Panc1 (cell line): ENCODE measurements around the gene FAM9A. TPM values are rescaled to one million over a fixed set of nuclear protein-coding genes. Genes with fewer than 3 reads are reported as not detected.

Experiments used
- ATAC-seq: fragments of 200-7000 bp; cut with Tn5 transposase; 2 replicates; pipeline ENCODE4 v1.9.1; 2020; ENCODE audit warnings: mild to moderate bottlenecking, moderate library complexity
- BruUV-seq: library from RNA; stranded (reverse); fragments of 400-500 nt; replicated peaks from 2 replicates; lab custom pipeline; 2021; lab: Mats Ljungman, UMichigan
- CTCF ChIA-PET: fragments of 300-600 bp; sonication (Branson Sonifier 250); formaldehyde crosslinking; loops from one replicate; lab custom pipeline; 2022; ENCODE audit warnings: antibody characterized with exemption; lab: Charles Lee
- POLR2A ChIA-PET: fragments of 300-600 bp; sonication (Branson Sonifier 250); formaldehyde crosslinking; loops from one replicate; lab custom pipeline; 2022; ENCODE audit warnings: antibody characterized with exemption; lab: Charles Lee
- DNase-seq: peaks from one replicate; pipeline ENCODE4 v3.0.0-alpha.2; 2010; ENCODE audit warnings: low read depth, low spot score
- H3K27ac ChIP-seq: 2 replicates; pipeline ENCODE4 v1.5.1; 2011; ENCODE audit warnings: mild to moderate bottlenecking, low read length, inconsistent platforms
- H3K27me3 ChIP-seq: fragments of 200-500 bp; sonication (Bioruptor generic); 2 replicates; pipeline ENCODE4 v1.6.0; 2014; ENCODE audit warnings: low read length, inconsistent platforms; ENCODE audit not compliant: control insufficient read depth, insufficient read depth
- H3K36me3 ChIP-seq: fragments of 200-500 bp; sonication (Bioruptor generic); 2 replicates; pipeline ENCODE4 v1.5.1; 2014; ENCODE audit warnings: inconsistent platforms, mild to moderate bottlenecking, low read length, moderate library complexity; ENCODE audit not compliant: control insufficient read depth, insufficient read depth
- H3K4me1 ChIP-seq: 2 replicates; pipeline ENCODE4 v1.5.1; 2011; ENCODE audit warnings: inconsistent platforms, mild to moderate bottlenecking, low read length, moderate library complexity; ENCODE audit not compliant: control insufficient read depth, insufficient read depth
- H3K4me3 ChIP-seq, 2 experiments: 2 replicates each; pipeline ENCODE4 v1.5.1; 2011 to 2012; ENCODE audit warnings: low read depth in 2 of 2, low read length in 2 of 2, mild to moderate bottlenecking in 2 of 2, inconsistent platforms in 1 of 2, moderate library complexity in 1 of 2
- H3K9me3 ChIP-seq: fragments of 200-500 bp; sonication (Bioruptor generic); 2 replicates; pipeline ENCODE4 v1.5.1; 2014; ENCODE audit warnings: low read depth, mild to moderate bottlenecking, inconsistent platforms, low read length, moderate library complexity; ENCODE audit not compliant: control insufficient read depth, insufficient read depth
- POLR2AphosphoS5 ChIP-seq: IDR thresholded peaks from 2 replicates; pipeline ENCODE4 v1.6.1; 2012; ENCODE audit warnings: mild to moderate bottlenecking, low read depth, low read length, moderate library complexity
- REST ChIP-seq, 2 experiments: IDR thresholded peaks; 2 replicates each; pipeline ENCODE4 v1.6.1; 2011 to 2012; ENCODE audit warnings: low read depth in 2 of 2, control low read depth in 1 of 2, low read length in 1 of 2, mild to moderate bottlenecking in 1 of 2, moderate library complexity in 1 of 2; ENCODE audit not compliant: insufficient read depth in 1 of 2
- SIN3A ChIP-seq: IDR thresholded peaks from 2 replicates; pipeline ENCODE4 v1.6.1; 2012; ENCODE audit warnings: low read depth, mild to moderate bottlenecking, low read length, moderate library complexity, borderline replicate concordance; ENCODE audit not compliant: insufficient read depth
- TCF7L2 ChIP-seq: IDR thresholded peaks from 2 replicates; pipeline ENCODE4 v1.6.1; 2011; ENCODE audit warnings: mild to moderate bottlenecking, low read depth, low read length, inconsistent platforms
- in situ Hi-C: cut with HindIII; loops from 2 replicates; pipeline ENCODE4 v1.10.0; 2016; ENCODE audit warnings: low sequenced_read_pairs, low pct_unique_long_range_greater_than_20kb
- intact Hi-C: fragments of 100-400 bp; cut with micrococcal nuclease; formaldehyde crosslinking; loops from one replicate; pipeline ENCODE4 v1.10.0; 2022; ENCODE audit not compliant: unreplicated experiment
- total RNA-seq: library from RNA; stranded (reverse); gene quantifications from one replicate; pipeline ENCODE4 v1.2.1, GENCODE V29; 2021; ENCODE audit not compliant: unreplicated experiment
- TF ChIP-seq, protein P1 (sequence below): fragments of 450-650 bp; IDR thresholded peaks from 2 replicates; pipeline ENCODE4 v1.5.1; 2017; ENCODE audit warnings: mild to moderate bottlenecking

Gene FAM9A
- total RNA-seq, 1 experiment from 2014 or later: not detected

- H3K27ac ChIP-seq: no peak overlapping the region
- BruUV-seq: no TSS peak
- H3K4me3 ChIP-seq: no peak overlapping the region
- ChIA-PET POLR2A (no interaction called here), CTCF (no interaction called here)
- intact Hi-C loops: no loop called here
- no peaks in the 10 kb centered on the region for H3K36me3 ChIP-seq
- in situ Hi-C loops: no loop called here
- H3K9me3 ChIP-seq: no peaks in the 10 kb centered on the region
- ATAC-seq (no peak), DNase-seq (no peak)
- H3K27me3 ChIP-seq: no peaks in the 10 kb centered on the region
- TF ChIP-seq SIN3A (no peak), REST (IDR thresholded peaks at IDR 0.05; ENCODE audit: insufficient read depth in 1 of 2, low read depth in 2 of 2, low read length in 1 of 2) (no peak), POLR2AphosphoS5 (no peak)
- TF ChIP-seq, protein P1, sequence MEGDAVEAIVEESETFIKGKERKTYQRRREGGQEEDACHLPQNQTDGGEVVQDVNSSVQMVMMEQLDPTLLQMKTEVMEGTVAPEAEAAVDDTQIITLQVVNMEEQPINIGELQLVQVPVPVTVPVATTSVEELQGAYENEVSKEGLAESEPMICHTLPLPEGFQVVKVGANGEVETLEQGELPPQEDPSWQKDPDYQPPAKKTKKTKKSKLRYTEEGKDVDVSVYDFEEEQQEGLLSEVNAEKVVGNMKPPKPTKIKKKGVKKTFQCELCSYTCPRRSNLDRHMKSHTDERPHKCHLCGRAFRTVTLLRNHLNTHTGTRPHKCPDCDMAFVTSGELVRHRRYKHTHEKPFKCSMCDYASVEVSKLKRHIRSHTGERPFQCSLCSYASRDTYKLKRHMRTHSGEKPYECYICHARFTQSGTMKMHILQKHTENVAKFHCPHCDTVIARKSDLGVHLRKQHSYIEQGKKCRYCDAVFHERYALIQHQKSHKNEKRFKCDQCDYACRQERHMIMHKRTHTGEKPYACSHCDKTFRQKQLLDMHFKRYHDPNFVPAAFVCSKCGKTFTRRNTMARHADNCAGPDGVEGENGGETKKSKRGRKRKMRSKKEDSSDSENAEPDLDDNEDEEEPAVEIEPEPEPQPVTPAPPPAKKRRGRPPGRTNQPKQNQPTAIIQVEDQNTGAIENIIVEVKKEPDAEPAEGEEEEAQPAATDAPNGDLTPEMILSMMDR: no peak
- H3K4me1 ChIP-seq: no peaks in the 10 kb centered on the region
Measured at GRCh38 chrX:8813036-8813435, 11.9 kb upstream of the FAM9A start.

DNA sequence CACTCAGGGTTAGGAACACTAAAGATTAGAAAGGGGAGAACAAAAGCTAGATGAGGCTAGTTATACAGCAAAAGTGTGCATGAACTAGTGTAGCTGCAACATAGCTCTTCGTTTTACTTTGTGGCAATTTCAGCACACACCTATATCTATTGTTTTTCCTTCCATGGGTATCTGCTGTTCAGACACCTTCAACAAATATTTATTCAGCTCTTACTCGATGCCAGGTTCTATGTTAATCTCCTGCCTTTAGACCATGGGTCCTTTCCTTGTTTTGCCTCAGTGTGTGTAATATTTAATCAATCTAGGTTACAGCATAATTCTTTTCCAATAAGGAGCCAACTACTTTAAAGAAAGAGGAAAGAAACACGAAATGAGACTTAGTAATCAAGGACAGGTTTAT, 10.4 kb upstream of the FAM9A start:
- Histone ChIP-seq H3K27ac (no peak overlapping the region), H3K36me3 (no peaks in the 10 kb centered on the region), H3K9me3 (no peaks in the 10 kb centered on the region), H3K4me1 (no peaks in the 10 kb centered on the region), H3K27me3 (no peaks in the 10 kb centered on the region), H3K4me3 (no peak overlapping the region)
- DNase-seq (no peak), ATAC-seq (no peak)
- ChIA-PET POLR2A (no interaction called here), CTCF (no interaction called here)
- intact Hi-C loops (no loop called here), in situ Hi-C loops (no loop called here)
- no TSS peak for BruUV-seq
- TF ChIP-seq POLR2AphosphoS5 (no peak), TCF7L2 (no peak), REST (IDR thresholded peaks at IDR 0.05; ENCODE audit: insufficient read depth in 1 of 2, low read depth in 2 of 2, low read length in 1 of 2) (no peak), SIN3A (no peak)
- TF ChIP-seq, protein P1: no peak
